Measurements from ENCODE around the gene TPPP2. TPM values are rescaled to one million over a fixed set of nuclear protein-coding genes. Genes with fewer than 3 reads are reported as not detected.
A peak's percentile ranks its signal among the peaks of the same experiment; 100 is the strongest.

Gene TPPP2
- total RNA-seq, 1 donor from 2014 or later, result not detected

GRCh38 chr14:21054768-21055145 lies 24.7 kb downstream of the TPPP2 start:
- H3K4me3 ChIP-seq (ENCODE audit: low read depth, low read length), result no peak overlapping the region
- no peaks in the 10 kb centered on the region for H3K36me3 ChIP-seq (ENCODE audit: control insufficient read depth, insufficient read depth, low read length)
- no peak for DNase-seq (ENCODE audit: low read depth)
- H3K27me3 ChIP-seq (ENCODE audit: control insufficient read depth, insufficient read depth, low read length), result no peaks in the 10 kb centered on the region
- TF ChIP-seq, protein P1, sequence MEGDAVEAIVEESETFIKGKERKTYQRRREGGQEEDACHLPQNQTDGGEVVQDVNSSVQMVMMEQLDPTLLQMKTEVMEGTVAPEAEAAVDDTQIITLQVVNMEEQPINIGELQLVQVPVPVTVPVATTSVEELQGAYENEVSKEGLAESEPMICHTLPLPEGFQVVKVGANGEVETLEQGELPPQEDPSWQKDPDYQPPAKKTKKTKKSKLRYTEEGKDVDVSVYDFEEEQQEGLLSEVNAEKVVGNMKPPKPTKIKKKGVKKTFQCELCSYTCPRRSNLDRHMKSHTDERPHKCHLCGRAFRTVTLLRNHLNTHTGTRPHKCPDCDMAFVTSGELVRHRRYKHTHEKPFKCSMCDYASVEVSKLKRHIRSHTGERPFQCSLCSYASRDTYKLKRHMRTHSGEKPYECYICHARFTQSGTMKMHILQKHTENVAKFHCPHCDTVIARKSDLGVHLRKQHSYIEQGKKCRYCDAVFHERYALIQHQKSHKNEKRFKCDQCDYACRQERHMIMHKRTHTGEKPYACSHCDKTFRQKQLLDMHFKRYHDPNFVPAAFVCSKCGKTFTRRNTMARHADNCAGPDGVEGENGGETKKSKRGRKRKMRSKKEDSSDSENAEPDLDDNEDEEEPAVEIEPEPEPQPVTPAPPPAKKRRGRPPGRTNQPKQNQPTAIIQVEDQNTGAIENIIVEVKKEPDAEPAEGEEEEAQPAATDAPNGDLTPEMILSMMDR (IDR thresholded peaks at IDR 0.05; ENCODE audit: insufficient read depth, low read length, poor library complexity, severe bottlenecking), result no peak

- DNase-seq (ENCODE audit: low read depth), result no peak
- Histone ChIP-seq H3K4me3 (ENCODE audit: low read depth, low read length) (no peak overlapping the region), H3K36me3 (ENCODE audit: control insufficient read depth, insufficient read depth, low read length) (no peaks in the 10 kb centered on the region), H3K27me3 (ENCODE audit: control insufficient read depth, insufficient read depth, low read length) (no peaks in the 10 kb centered on the region)
- TF ChIP-seq, protein P1 (IDR thresholded peaks at IDR 0.05; ENCODE audit: insufficient read depth, low read length, poor library complexity, severe bottlenecking), result no peak
These were observed 25.6 kb downstream of the TPPP2 start for GRCh38 chr14:21055432-21056117.

DNA sequence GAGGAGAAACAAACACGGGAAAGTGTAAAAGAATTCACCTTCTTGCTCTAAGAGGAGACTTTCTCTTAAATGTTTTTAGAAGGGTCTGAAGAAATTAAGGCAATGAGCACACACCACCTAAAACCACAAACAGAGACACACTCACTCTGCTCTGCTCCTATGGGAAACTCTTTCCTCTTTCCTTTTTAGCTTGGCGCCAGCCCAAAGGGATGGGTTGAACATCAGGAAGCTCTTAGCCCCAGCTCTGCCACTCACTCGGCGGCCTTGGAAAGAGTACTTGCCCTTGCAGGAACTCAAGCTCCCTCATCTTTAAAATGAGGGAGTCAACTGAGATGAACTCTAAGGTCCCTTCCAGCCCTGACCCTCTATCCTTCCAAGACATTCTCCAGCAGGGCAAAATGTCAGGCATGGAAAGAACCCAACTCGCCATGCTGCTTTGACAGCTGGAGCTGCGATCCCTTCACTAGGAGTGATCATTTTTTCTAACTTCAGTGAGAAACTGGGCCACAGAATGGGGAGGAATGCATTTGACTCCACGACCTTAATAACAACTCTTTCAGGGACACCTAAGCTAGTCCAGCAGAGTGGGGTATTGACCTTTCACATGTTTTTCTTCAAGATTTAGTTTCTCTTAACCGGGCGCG lies 26.6 kb downstream of the TPPP2 start:
- Histone ChIP-seq H3K27me3 (ENCODE audit: control insufficient read depth, insufficient read depth, low read length) (no peaks in the 10 kb centered on the region), H3K36me3 (ENCODE audit: control insufficient read depth, insufficient read depth, low read length) (no peaks in the 10 kb centered on the region), H3K4me3 (ENCODE audit: low read depth, low read length) (no peak overlapping the region)
- TF ChIP-seq, protein P1 (IDR thresholded peaks at IDR 0.05; ENCODE audit: insufficient read depth, low read length, poor library complexity, severe bottlenecking), result no peak
- no peak for DNase-seq (ENCODE audit: low read depth)

DNA sequence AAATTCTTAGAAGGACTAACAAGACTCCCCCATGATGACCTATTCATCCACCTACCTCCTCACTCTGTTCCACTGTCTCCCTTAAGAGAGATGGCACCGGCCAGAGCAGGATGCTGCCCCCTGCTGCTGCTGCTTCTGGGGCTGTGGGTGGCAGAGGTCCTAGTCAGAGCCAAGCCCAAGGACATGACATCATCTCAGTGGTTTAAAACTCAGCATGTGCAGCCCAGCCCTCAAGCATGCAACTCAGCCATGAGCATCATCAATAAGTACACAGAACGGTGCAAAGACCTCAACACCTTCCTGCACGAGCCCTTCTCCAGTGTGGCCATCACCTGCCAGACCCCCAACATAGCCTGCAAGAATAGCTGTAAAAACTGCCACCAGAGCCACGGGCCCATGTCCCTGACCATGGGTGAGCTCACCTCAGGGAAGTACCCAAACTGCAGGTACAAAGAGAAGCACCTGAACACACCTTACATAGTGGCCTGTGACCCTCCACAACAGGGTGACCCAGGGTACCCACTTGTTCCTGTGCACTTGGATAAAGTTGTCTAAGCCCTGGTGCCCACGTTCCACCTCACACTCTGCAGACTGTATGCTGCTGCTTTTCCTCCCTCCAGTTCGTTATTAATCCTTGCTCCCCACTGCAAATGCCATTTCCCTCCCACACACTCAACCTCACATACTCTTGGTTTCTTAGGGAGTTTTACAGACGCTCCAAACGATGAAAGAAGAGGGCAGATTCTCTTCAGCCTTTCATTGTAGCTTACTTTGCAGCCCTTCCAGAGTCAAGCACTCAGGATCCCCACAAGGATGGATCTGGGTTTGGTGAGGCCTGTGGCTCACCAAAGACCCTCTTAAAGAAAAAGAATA lies 28.0 kb downstream of the TPPP2 start, which contains the start of gene RNASE8:
RNASE8 (plus strand) TSS at position 20 of the 873 bp plus-strand sequence; CDS start at position 91, 71 bp downstream.
- Histone ChIP-seq H3K27me3 (ENCODE audit: control insufficient read depth, insufficient read depth, low read length) (no peaks in the 10 kb centered on the region), H3K36me3 (ENCODE audit: control insufficient read depth, insufficient read depth, low read length) (no peaks in the 10 kb centered on the region), H3K4me3 (ENCODE audit: low read depth, low read length) (no peak within 1 kb of the TSS)
- TF ChIP-seq, protein P1 (IDR thresholded peaks at IDR 0.05; ENCODE audit: insufficient read depth, low read length, poor library complexity, severe bottlenecking), result peak; percentile 61
- no peak for DNase-seq (ENCODE audit: low read depth)

GRCh38 chr14:21058903-21059302 lies 28.9 kb downstream of the TPPP2 start:
- Histone ChIP-seq H3K36me3 (ENCODE audit: control insufficient read depth, insufficient read depth, low read length) (no peaks in the 10 kb centered on the region), H3K4me3 (ENCODE audit: low read depth, low read length) (no peak overlapping the region), H3K27me3 (ENCODE audit: control insufficient read depth, insufficient read depth, low read length) (no peaks in the 10 kb centered on the region)
- DNase-seq (ENCODE audit: low read depth), result no peak
- TF ChIP-seq, protein P1 (IDR thresholded peaks at IDR 0.05; ENCODE audit: insufficient read depth, low read length, poor library complexity, severe bottlenecking), result no peak
